ENCODE results near the gene FAM114A1.
"Not testable (repeated sequence)": the region's sequence is repeated elsewhere in the genome, so short reads cannot be mapped to it uniquely, and the experiment has no call there.

The FAM114A1 gene

GRCh38 chr4:38935391-38936073 is 67.9 kb downstream of the FAM114A1 start:
- no peak for DNase-seq (ENCODE audit: low read depth)

GRCh38 chr4:38939165-38939564 is 71.6 kb downstream of the FAM114A1 start:
- no peak for DNase-seq (ENCODE audit: low read depth)

- DNase-seq (ENCODE audit: low read depth), result no peak
Measured at GRCh38 chr4:38940476-38940875, 72.9 kb downstream of the FAM114A1 start.

GRCh38 chr4:38941906-38942305 is 74.3 kb downstream of the FAM114A1 start:
- not testable (repeated sequence) for DNase-seq (ENCODE audit: low read depth)

GRCh38 chr4:38943343-38943742 is 75.7 kb downstream of the FAM114A1 start:
- DNase-seq (ENCODE audit: low read depth), result no peak

- DNase-seq (ENCODE audit: low read depth), result no peak
Measured at GRCh38 chr4:38944440-38944839, 76.8 kb downstream of the FAM114A1 start.

GRCh38 chr4:38946919-38947318 is 79.3 kb downstream of the FAM114A1 start:
- no peak for DNase-seq (ENCODE audit: low read depth)

GRCh38 chr4:38948551-38948950 is 80.9 kb downstream of the FAM114A1 start:
- peak; percentile 86 for DNase-seq (ENCODE audit: low read depth)

- DNase-seq (ENCODE audit: low read depth), result no peak
Measured at GRCh38 chr4:38949411-38950051, 81.9 kb downstream of the FAM114A1 start.

- DNase-seq (ENCODE audit: low read depth), result no peak
Measured at GRCh38 chr4:38950159-38950558, 82.6 kb downstream of the FAM114A1 start.

GRCh38 chr4:38950734-38951133 is 83.1 kb downstream of the FAM114A1 start:
- no peak for DNase-seq (ENCODE audit: low read depth)

GRCh38 chr4:38951598-38951997 is 84.0 kb downstream of the FAM114A1 start:
- no peak for DNase-seq (ENCODE audit: low read depth)

GRCh38 chr4:38952017-38952416 is 84.4 kb downstream of the FAM114A1 start:
- no peak for DNase-seq (ENCODE audit: low read depth)

- DNase-seq (ENCODE audit: low read depth), result no peak
Measured at GRCh38 chr4:38954727-38955126, 87.1 kb downstream of the FAM114A1 start.

- DNase-seq (ENCODE audit: low read depth), result no peak
Measured at GRCh38 chr4:38955957-38956356, 88.4 kb downstream of the FAM114A1 start.

- no peak for DNase-seq (ENCODE audit: low read depth)
Measured at GRCh38 chr4:38957261-38957815, 89.7 kb downstream of the FAM114A1 start.

GRCh38 chr4:38957893-38958292 is 90.3 kb downstream of the FAM114A1 start:
- DNase-seq (ENCODE audit: low read depth), result no peak

- no peak for DNase-seq (ENCODE audit: low read depth)
Measured at GRCh38 chr4:38958453-38959190, 91.0 kb downstream of the FAM114A1 start.

GRCh38 chr4:38959248-38959647 is 91.6 kb downstream of the FAM114A1 start:
- DNase-seq (ENCODE audit: low read depth), result not testable (repeated sequence)

- no peak for DNase-seq (ENCODE audit: low read depth)
Measured at GRCh38 chr4:38964942-38965775, 97.6 kb downstream of the FAM114A1 start.

- no peak for DNase-seq (ENCODE audit: low read depth)
Measured at GRCh38 chr4:38965866-38966265, 98.3 kb downstream of the FAM114A1 start.
